A549 (cell line): Measurements from ENCODE around the gene ANO7. TPM values are rescaled to one million over a fixed set of nuclear protein-coding genes. Genes with fewer than 3 reads are reported as not detected.

ENCODE experiments used
- ATAC-seq, 2 experiments: fragments of 200-7000 bp in 1 of 2; fragments of >200 bp in 1 of 2; cut with Nextera tagmentation in 1 of 2; cut with Tn5 transposase in 1 of 2; 3 replicates each; pipeline versions ENCODE4 v1.8.0 to v1.9.1; 2018 to 2020; ENCODE audit warnings: mild to moderate bottlenecking in 1 of 2, moderate library complexity in 1 of 2
- CTCF ChIA-PET: fragments of 300-600 bp; sonication (Branson Sonifier 250); formaldehyde crosslinking; extraction: SDS; loops from one replicate; lab custom pipeline; 2021; ENCODE audit warnings: antibody characterized with exemption, inconsistent platforms; lab: Yijun Ruan, JAX
- POLR2A ChIA-PET: fragments of 350-600 bp; formaldehyde crosslinking; extraction: SDS; loops from one replicate; lab custom pipeline; 2021; ENCODE audit warnings: antibody characterized with exemption, inconsistent platforms; lab: Yijun Ruan, JAX
- DNase-seq, 2 experiments: peaks; one replicate each; pipeline versions ENCODE4 v3.0.0 to v3.0.0-alpha.2; 2011 to 2016; ENCODE audit warnings: low read depth in 1 of 2, low spot score in 1 of 2
- FAIRE-seq: peaks from 2 replicates; lab custom pipeline; 2011; peaks lifted over from hg19 to GRCh38; lab: Jason Lieb, UNC
- H3K27ac ChIP-seq, 2 experiments: fragments of >200 bp; sonication (Bioruptor Twin); formaldehyde crosslinking; 3 replicates each; pipeline ENCODE4 v1.5.1; 2016 to 2017
- H3K4me1 ChIP-seq: fragments of >200 bp; sonication (Bioruptor Twin); formaldehyde crosslinking; 3 replicates; pipeline ENCODE4 v1.6.1; 2016
- H3K4me2 ChIP-seq: fragments of >200 bp; sonication (Bioruptor Twin); formaldehyde crosslinking; 3 replicates; pipeline ENCODE4 v1.6.1; 2016
- H3K4me3 ChIP-seq: fragments of >200 bp; sonication (Bioruptor Twin); formaldehyde crosslinking; 3 replicates; pipeline ENCODE4 v1.5.1; 2016
- H3K9me3 ChIP-seq: fragments of >200 bp; sonication (Bioruptor Twin); formaldehyde crosslinking; 3 replicates; pipeline ENCODE4 v1.6.1; 2016
- BCL3 ChIP-seq: fragments of >200 bp; sonication (Bioruptor Twin); formaldehyde crosslinking; IDR thresholded peaks from 3 replicates; pipeline ENCODE4 v1.6.1; 2016
- BHLHE40 ChIP-seq: IDR thresholded peaks from 2 replicates; pipeline ENCODE4 v1.6.1; 2012; ENCODE audit warnings: low read depth, low read length, inconsistent platforms
- CBX8 ChIP-seq: fragments of 200-600 bp; sonication (generic); IDR thresholded peaks from 2 replicates; pipeline ENCODE4 v1.6.1; 2016
- CHD2 ChIP-seq: fragments of 150-350 bp; IDR thresholded peaks from 2 replicates; pipeline ENCODE4 v1.6.1; 2014; ENCODE audit warnings: low read length; ENCODE audit not compliant: partially characterized antibody
- CHD4 ChIP-seq: fragments of 200-600 bp; sonication (generic); IDR thresholded peaks from 2 replicates; pipeline ENCODE4 v1.6.1; 2016; ENCODE audit warnings: antibody characterized with exemption, mild to moderate bottlenecking, borderline replicate concordance
- E2F6 ChIP-seq: IDR thresholded peaks from 2 replicates; pipeline ENCODE4 v1.6.1; 2012; ENCODE audit warnings: low read depth, borderline replicate concordance
- EHF ChIP-seq: fragments of 250-450 bp; sonication (Bioruptor Pico); IDR thresholded peaks from 2 replicates; pipeline ENCODE4 v1.5.0; 2020; ENCODE audit warnings: mild to moderate bottlenecking
- EHMT2 ChIP-seq: fragments of 200-600 bp; sonication (generic); IDR thresholded peaks from 2 replicates; pipeline ENCODE4 v1.6.1; 2016; ENCODE audit warnings: antibody characterized with exemption, low read depth, mild to moderate bottlenecking, moderate library complexity
- ESRRA ChIP-seq: fragments of 150-350 bp; IDR thresholded peaks from 2 replicates; pipeline ENCODE4 v1.6.1; 2014; ENCODE audit warnings: mild to moderate bottlenecking, low read length, borderline replicate concordance
- HDAC2 ChIP-seq: fragments of 200-600 bp; sonication (generic); IDR thresholded peaks from 2 replicates; pipeline ENCODE4 v1.6.1; 2016
- HEYL ChIP-seq: fragments of 250-450 bp; sonication (Bioruptor Pico); IDR thresholded peaks from 2 replicates; pipeline ENCODE4 v1.8.0; 2021; ENCODE audit warnings: mild to moderate bottlenecking, moderate library complexity
- HMGXB4 ChIP-seq: fragments of 250-450 bp; sonication (Bioruptor Pico); IDR thresholded peaks from 2 replicates; pipeline ENCODE4 v1.5.0; 2021; ENCODE audit warnings: mild to moderate bottlenecking, moderate library complexity, borderline replicate concordance
- HOXA7 ChIP-seq: fragments of 250-450 bp; sonication (Bioruptor Pico); IDR thresholded peaks from 2 replicates; pipeline ENCODE4 v1.5.0; 2020; ENCODE audit warnings: mild to moderate bottlenecking, moderate library complexity
- HOXB5 ChIP-seq: fragments of 250-450 bp; sonication (Bioruptor Pico); IDR thresholded peaks from 2 replicates; pipeline ENCODE4 v1.5.0; 2020; ENCODE audit warnings: mild to moderate bottlenecking, moderate library complexity
- NFE2L2 ChIP-seq: fragments of 150-350 bp; conservative IDR thresholded peaks from 2 replicates; pipeline ENCODE4 v1.6.1; 2014; ENCODE audit warnings: low read length
- POLR2AphosphoS2 ChIP-seq: conservative IDR thresholded peaks from 2 replicates; pipeline ENCODE4 v1.6.1; 2012; ENCODE audit warnings: low read length, improper control_type of control experiment, inconsistent platforms
- RCOR1 ChIP-seq: fragments of 150-350 bp; IDR thresholded peaks from 2 replicates; pipeline ENCODE4 v1.6.1; 2014; ENCODE audit warnings: antibody characterized with exemption, low read length, low read depth
- ZFP36 ChIP-seq: fragments of 450-650 bp; IDR thresholded peaks from 2 replicates; pipeline ENCODE4 v1.6.1; 2014; ENCODE audit warnings: borderline replicate concordance; ENCODE audit not compliant: partially characterized antibody
- ZNF302 ChIP-seq: fragments of 250-450 bp; sonication (Bioruptor Pico); IDR thresholded peaks from 2 replicates; pipeline ENCODE4 v1.9.0; 2021; ENCODE audit warnings: inconsistent platforms, mild to moderate bottlenecking, moderate library complexity
- WGBS: methylation state at CpG from one replicate; pipeline ENCODE4 v1.1.6; 2017; ENCODE audit errors: missing lambda C conversion rate; 5-methylcytosine and 5-hydroxymethylcytosine counted together
- polyA minus RNA-seq: library from RNA; depleted of rRNA, polyadenylated mRNA; stranded (reverse); fragments of >200 nt; gene quantifications from 2 replicates; pipeline ENCODE4 v1.2.3, GENCODE V29; 2011; rRNA and poly(A)+ RNA removed
- polyA plus RNA-seq, 4 experiments: library from polyadenylated mRNA; depleted of rRNA in 3 of 4; stranded (reverse); fragments of >200 nt; fragmentation: RNase III in 1 of 4; extraction: RNeasy Plus Mini Kit Qiagen cat#74134 plus additional on column Dnase treatment in 1 of 4; gene quantifications; 2 replicates in 3 of 4; 3 replicates in 1 of 4; pipeline ENCODE4 v1.2.3, GENCODE V29; 2011 to 2017
- TF ChIP-seq, protein P1 (sequence below): IDR thresholded peaks from 2 replicates; pipeline ENCODE4 v1.6.1; 2012

The ANO7 gene, protein sequence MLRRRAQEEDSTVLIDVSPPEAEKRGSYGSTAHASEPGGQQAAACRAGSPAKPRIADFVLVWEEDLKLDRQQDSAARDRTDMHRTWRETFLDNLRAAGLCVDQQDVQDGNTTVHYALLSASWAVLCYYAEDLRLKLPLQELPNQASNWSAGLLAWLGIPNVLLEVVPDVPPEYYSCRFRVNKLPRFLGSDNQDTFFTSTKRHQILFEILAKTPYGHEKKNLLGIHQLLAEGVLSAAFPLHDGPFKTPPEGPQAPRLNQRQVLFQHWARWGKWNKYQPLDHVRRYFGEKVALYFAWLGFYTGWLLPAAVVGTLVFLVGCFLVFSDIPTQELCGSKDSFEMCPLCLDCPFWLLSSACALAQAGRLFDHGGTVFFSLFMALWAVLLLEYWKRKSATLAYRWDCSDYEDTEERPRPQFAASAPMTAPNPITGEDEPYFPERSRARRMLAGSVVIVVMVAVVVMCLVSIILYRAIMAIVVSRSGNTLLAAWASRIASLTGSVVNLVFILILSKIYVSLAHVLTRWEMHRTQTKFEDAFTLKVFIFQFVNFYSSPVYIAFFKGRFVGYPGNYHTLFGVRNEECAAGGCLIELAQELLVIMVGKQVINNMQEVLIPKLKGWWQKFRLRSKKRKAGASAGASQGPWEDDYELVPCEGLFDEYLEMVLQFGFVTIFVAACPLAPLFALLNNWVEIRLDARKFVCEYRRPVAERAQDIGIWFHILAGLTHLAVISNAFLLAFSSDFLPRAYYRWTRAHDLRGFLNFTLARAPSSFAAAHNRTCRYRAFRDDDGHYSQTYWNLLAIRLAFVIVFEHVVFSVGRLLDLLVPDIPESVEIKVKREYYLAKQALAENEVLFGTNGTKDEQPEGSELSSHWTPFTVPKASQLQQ
- polyA plus RNA-seq (2011; rRNA removed) = 0.92 and 1.3 TPM in 2 replicates
- 2.1 and 3.1 TPM in 2 replicates for polyA plus RNA-seq (2012; cell fraction: cytosol; rRNA removed)
- polyA plus RNA-seq (2012; cell fraction: nucleus; rRNA removed) = 3.7 and 4.2 TPM in 2 replicates
- polyA plus RNA-seq (2017; fragmentation: RNase III; extraction: RNeasy Plus Mini Kit Qiagen cat#74134 plus additional on column Dnase treatment) = 2.0 to 3.0 TPM (median 2.7 TPM) in 3 replicates
- polyA minus RNA-seq = 1.9 and 2.8 TPM in 2 replicates

- Histone ChIP-seq H3K9me3 (no peaks in the 10 kb centered on the region), H3K4me3 (no peak within 1 kb of the TSS), H3K4me2 (no peak within 1 kb of the TSS), H3K4me1 (peaks cover 6% of the 10 kb centered on the region; the same call in 1 of the 3 replicates), H3K27ac (no peak within 1 kb of the TSS)
- 55% methylated on average over 10 of the region's 21 CpGs for WGBS
- peak; percentile 18 to 53; a peak in 3 of 6 replicates for ATAC-seq
- peak in 1 of 2 experiments; percentile 26 for DNase-seq
- TF ChIP-seq RCOR1 (no peak), NFE2L2 (no peak), CHD2 (no peak), BHLHE40 (no peak), EHF (CRISPR knock-in tag) (no peak), HOXB5 (no peak), EHMT2 (no peak), BCL3 (no peak), CBX8 (no peak)
- TF ChIP-seq, protein P1, sequence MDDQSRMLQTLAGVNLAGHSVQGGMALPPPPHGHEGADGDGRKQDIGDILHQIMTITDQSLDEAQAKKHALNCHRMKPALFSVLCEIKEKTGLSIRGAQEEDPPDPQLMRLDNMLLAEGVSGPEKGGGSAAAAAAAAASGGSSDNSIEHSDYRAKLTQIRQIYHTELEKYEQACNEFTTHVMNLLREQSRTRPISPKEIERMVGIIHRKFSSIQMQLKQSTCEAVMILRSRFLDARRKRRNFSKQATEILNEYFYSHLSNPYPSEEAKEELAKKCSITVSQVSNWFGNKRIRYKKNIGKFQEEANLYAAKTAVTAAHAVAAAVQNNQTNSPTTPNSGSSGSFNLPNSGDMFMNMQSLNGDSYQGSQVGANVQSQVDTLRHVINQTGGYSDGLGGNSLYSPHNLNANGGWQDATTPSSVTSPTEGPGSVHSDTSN = no peak
- POLR2A ChIA-PET = no interaction called here
- FAIRE-seq = no peak
- CTCF ChIA-PET = no interaction called here
These were observed at the start of gene ANO7 for GRCh38 chr2:241188361-241189092. Gene ANO7 (plus strand): TSS chr2:241188677. CDS start chr2:241190064, 1,387 bp downstream.

DNA sequence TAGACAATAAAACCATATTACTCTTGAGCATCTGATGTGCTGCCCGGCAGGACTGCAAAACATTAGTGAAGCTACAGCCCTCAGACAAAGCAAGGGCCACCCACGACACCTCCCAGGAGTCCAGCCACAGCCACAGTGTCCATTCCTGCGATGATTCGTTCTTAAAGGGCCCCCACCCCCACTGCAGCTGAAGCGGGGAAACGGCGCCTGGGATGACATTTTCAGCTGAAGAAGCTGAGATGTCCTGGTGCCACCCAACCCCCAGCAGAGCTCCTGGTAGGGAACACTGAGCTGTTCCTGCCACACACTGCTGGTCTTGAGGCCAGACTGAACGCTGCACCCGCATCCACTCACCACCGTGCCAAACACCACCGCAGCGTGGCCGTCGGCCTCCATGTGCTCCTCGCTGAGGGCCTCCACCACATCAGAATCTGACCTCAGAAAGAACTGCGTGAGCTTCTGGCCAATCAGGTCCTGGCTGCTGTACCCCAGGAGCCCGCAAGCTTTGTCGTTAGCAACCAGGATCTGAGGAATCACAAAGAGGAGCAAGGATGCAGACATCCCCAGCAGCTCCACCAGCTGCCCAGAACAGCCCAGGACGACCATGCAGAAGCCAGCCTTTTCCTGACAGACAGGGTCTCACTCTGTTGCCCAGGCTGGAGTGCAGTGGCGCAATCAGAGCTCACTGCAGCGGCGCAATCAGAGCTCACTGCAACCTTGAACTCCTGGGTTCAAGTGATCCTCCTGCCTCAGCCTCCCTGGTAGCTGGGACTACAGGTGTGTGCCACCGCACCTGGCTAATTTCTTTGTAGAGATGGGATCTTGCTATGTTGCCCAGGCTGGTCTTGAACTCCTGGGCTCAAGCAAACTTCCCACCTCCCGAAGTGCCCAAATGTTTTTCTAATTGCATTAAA, 48.7 kb upstream of the ANO7 start:
- DNase-seq (no peak), ATAC-seq (no peak), FAIRE-seq (no peak)
- Histone ChIP-seq H3K4me3 (no peak overlapping the region), H3K9me3 (no peaks in the 10 kb centered on the region), H3K4me2 (no peak overlapping the region), H3K27ac (no peak overlapping the region), H3K4me1 (no peaks in the 10 kb centered on the region)
- CTCF ChIA-PET = interaction anchor here (0.7 to 1.9 kb wide), 4 partner anchors 9 to 184 kb away, joined by 3 to 4 read pairs (median 4); partner anchors contain the start of gene PASK
- TF ChIP-seq ZFP36 (no peak), E2F6 (no peak), ZNF302 (no peak), HDAC2 (no peak), CHD4 (no peak), HMGXB4 (CRISPR knock-in tag) (no peak), HEYL (no peak), CBX8 (no peak), HOXA7 (CRISPR knock-in tag) (no peak), POLR2AphosphoS2 (no peak), RCOR1 (no peak), ESRRA (no peak)
- POLR2A ChIA-PET = no interaction called here
- WGBS = 95% methylated on average over 13 of the region's 24 CpGs
